Transverse colon (tissue), 4 donors: ENCODE measurements around the gene ICOSLG. TPM values are rescaled to one million over a fixed set of nuclear protein-coding genes. Genes with fewer than 3 reads are reported as not detected.
"Not testable (repeated sequence)": the region's sequence is repeated elsewhere in the genome, so short reads cannot be mapped to it uniquely, and the experiment has no call there.

ENCODE experiments used
- DNase-seq: peaks from one replicate; pipeline ENCODE4 v3.0.0-alpha.2; 2019
- H3K27ac ChIP-seq, 4 donors: fragments of 200-600 bp; sonication (generic); 2 replicates each; pipeline ENCODE4 v1.5.1; 2016 to 2018; ENCODE audit warnings: inconsistent platforms in 4 of 4
- H3K27me3 ChIP-seq: fragments of 200-600 bp; sonication (generic); 2 replicates; pipeline ENCODE4 v1.5.1; 2017; ENCODE audit warnings: inconsistent platforms
- H3K36me3 ChIP-seq, 4 donors: fragments of 200-600 bp; sonication (generic); 2 replicates each; pipeline ENCODE4 v1.5.1; 2017 to 2019; ENCODE audit warnings: inconsistent platforms in 4 of 4
- H3K4me1 ChIP-seq, 4 donors: fragments of 200-600 bp; sonication (generic); 2 replicates each; pipeline ENCODE4 v1.5.1; 2017 to 2020; ENCODE audit warnings: inconsistent platforms in 4 of 4
- H3K4me3 ChIP-seq, 4 donors: fragments of 200-600 bp; sonication (generic); 1 replicate in 1 of 4; 2 replicates in 3 of 4; pipeline versions ENCODE4 v1.5.1 to v1.6.1; 2017 to 2019; ENCODE audit warnings: inconsistent platforms in 4 of 4
- H3K9me3 ChIP-seq, 2 donors: fragments of 200-600 bp; sonication (generic); 2 replicates each; pipeline ENCODE4 v1.5.1; 2017 to 2019; ENCODE audit warnings: inconsistent platforms in 2 of 2
- WGBS, 2 donors: methylation state at CpG; one replicate each; pipeline ENCODE4 v1.1.5; 2018; ENCODE audit warnings: low coverage in 1 of 2; 5-methylcytosine and 5-hydroxymethylcytosine counted together
- in situ Hi-C, 4 donors: fragments of 200-750 bp; cut with MboI; loops; one replicate each; pipeline versions ENCODE4 v1.15.0 to v1.15.1; 2017; ENCODE audit warnings: low sequenced_read_pairs in 3 of 4, low pct_ligation_motif_present in 1 of 4, low pct_unique_long_range_greater_than_20kb in 1 of 4
- intact Hi-C: fragments of 100-400 bp; cut with DNase I; formaldehyde crosslinking; loops from one replicate; pipeline ENCODE4 v1.15.1; 2023; ENCODE audit warnings: low total_unique reads
- total RNA-seq, 4 donors: library from RNA; depleted of rRNA; stranded (reverse); fragments of >200 nt; gene quantifications; one replicate each; pipeline ENCODE4 v1.1.0, GENCODE V29; 2016

ICOSLG gene
- total RNA-seq, 4 donors from 2014 or later = 3.2 to 7.6 (median 3.9) TPM

DNA sequence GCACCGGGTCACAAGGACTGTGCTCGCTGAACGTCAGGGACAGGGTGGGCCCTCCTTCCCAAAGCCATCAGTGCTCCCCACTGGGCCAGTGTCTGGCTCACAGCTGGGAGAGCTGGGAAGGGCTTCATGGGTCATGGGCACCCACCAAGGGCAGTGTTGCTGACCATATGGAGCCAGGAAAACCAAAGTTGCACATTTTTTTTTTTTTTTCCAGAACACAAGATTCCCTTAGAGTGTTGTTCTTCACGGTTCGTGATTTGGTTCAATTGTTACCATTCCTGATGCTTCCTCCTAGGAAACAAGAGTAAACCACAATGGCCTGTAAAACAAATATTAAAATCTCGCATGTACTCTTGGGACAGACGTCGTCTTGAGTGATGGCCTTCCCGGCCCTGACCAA is 45.9 kb downstream of the ICOSLG start:
- intact Hi-C loops, H3K27ac ChIP-seq, H3K36me3 ChIP-seq, H3K27me3 ChIP-seq, in situ Hi-C loops, H3K4me1 ChIP-seq, DNase-seq, H3K9me3 ChIP-seq, H3K4me3 ChIP-seq: not testable (repeated sequence)
- 69% methylated on average over 2 of the region's 9 CpGs; no CpG with 5 or more reads in 1 of the 2 donors for WGBS, 2 donors

DNA sequence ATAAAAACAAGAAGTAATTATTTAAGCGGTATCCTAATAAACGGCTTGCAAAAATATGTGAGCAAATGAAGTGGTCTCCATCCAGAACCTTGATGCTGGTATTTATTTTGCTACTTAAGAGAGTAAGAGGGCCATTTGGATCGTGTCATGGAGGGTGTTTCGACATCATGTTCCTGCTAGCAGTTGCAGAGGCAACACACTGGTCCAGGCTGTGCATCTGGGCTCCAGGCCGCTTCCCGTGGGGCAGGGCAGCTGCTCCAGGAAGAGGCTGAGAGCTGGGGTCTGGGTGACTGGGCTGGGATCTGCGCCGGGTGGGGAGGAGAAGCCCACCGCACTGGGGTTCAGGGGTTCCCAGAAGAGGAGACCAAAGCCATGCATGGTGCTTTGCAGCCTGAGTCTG is 46.3 kb downstream of the ICOSLG start:
- H3K27me3 ChIP-seq, in situ Hi-C loops, H3K4me1 ChIP-seq, intact Hi-C loops, H3K4me3 ChIP-seq, H3K9me3 ChIP-seq, H3K36me3 ChIP-seq, H3K27ac ChIP-seq, DNase-seq: not testable (repeated sequence)
- WGBS, 2 donors = no CpG with 5 or more reads among the region's 9 CpGs

DNA sequence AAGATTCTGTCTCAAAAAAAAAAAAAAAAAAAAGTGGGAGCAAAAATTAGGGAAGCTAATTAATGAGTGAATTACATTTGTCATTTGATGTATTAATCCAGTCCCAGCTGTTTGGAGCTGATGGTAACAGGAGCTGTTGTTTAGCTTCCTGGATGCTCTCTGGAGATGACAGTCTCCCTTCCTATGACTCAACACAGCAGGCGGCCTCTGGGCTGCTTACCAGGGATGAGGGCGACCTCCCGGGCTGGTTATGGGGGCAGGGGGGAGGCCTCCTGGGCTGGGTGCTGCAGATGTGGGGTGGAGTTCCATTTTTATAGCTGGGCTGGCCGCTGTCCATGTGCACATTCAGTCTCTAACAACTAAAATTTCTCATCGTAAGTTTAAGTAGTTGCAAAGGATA is 47.6 kb downstream of the ICOSLG start:
- H3K27me3 ChIP-seq, H3K9me3 ChIP-seq, H3K36me3 ChIP-seq, H3K4me1 ChIP-seq, H3K27ac ChIP-seq, intact Hi-C loops, in situ Hi-C loops, H3K4me3 ChIP-seq, DNase-seq: not testable (repeated sequence)
- WGBS, 2 donors = 8% methylated on average over 2 of the region's 5 CpGs; no CpG with 5 or more reads in 1 of the 2 donors

DNA sequence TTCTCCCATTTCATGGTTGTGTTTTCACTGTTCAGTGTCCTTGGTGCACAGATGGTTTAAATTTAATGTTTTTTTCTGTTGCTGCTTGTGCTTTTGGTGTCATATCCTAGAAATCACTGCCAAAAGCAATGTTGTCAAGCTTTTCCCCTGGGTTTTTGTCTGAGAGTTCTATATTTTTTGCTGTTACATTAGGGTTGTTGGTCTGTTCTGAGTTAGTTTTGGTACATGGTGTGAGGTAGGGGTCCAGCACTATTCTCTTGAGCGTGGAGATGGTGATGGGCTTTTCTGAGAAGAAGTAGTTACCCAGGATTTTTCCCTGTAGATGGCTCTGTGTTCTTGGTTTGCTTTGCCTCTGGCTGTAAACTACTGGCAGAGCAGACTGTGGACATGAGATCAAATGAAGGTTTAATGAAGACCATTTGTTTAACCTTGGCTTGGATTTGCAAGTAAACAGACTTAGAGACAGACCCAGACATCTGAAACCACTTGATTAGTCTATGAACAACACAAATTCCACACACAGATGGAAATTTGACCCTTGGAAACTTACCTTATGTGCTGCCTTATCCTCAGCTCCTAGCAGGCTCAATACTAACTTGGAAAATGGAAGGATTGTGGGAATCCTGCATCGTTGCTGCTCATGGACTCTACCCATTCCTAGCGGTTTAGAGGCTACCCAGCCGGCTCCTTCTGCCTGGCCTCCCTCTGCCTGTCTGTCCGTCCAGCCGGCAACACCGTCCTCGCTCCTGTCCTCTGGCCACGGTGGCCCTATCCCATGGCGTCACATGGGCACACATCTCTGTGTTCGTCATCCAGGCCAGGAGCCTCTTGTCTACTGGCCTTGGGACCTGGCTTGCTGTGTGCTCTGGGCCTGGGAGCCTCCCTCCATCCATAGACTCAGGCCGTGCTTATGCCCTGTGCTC is 50.1 kb downstream of the ICOSLG start:
- DNase-seq, H3K36me3 ChIP-seq, in situ Hi-C loops, H3K27ac ChIP-seq, H3K4me1 ChIP-seq, H3K9me3 ChIP-seq, H3K27me3 ChIP-seq, intact Hi-C loops, H3K4me3 ChIP-seq: not testable (repeated sequence)
- WGBS, 2 donors = 88% methylated on average over 3 to 7 of the region's 12 CpGs

DNA sequence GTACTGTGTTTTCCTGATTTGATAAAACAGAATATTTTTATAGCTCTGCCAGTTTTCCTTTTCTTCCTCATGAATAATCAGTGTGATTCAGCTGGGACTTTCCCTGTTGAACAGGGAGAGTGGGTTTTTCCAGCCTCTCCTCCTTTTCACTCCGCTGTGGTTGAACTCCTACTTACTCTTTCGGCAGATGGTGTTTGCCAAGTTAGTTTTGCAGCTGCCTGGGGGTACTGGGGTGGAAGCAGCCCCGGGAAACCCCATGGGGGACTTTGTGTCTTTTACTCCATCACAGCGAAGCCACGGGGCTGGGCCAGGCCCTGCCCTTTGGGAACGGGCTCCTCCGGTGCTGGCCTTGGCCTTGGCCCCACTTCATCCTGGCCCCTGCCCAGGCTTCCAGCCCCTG is 55.9 kb downstream of the ICOSLG start:
- H3K36me3 ChIP-seq, DNase-seq, H3K4me1 ChIP-seq, H3K9me3 ChIP-seq, H3K4me3 ChIP-seq, intact Hi-C loops, H3K27ac ChIP-seq, in situ Hi-C loops, H3K27me3 ChIP-seq: not testable (repeated sequence)
- no CpG with 5 or more reads among the region's 7 CpGs for WGBS, 2 donors

DNA sequence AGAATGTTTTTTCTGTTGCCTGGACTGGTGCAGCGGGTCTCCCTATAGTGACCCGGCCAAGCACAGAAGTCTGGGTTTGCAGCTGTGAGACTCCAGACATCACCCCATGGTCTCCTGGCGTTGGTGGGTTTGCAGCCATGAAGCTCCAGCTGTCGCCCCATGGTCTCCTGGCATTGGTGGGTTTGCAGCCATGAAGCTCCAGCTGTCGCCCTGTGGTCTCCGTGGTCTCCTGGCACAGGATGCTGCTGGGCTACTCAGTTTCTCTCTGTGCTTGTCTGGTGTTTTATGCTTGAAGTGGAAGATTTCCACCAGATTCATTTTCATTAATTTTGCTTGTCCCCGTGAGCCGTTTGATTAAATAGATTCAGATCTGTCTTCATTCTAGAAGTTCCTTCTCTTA is 58.5 kb downstream of the ICOSLG start:
- H3K9me3 ChIP-seq, H3K36me3 ChIP-seq, H3K4me3 ChIP-seq, intact Hi-C loops, H3K27ac ChIP-seq, in situ Hi-C loops, H3K27me3 ChIP-seq, DNase-seq, H3K4me1 ChIP-seq: not testable (repeated sequence)
- WGBS, 2 donors = no CpG with 5 or more reads among the region's 8 CpGs

DNA sequence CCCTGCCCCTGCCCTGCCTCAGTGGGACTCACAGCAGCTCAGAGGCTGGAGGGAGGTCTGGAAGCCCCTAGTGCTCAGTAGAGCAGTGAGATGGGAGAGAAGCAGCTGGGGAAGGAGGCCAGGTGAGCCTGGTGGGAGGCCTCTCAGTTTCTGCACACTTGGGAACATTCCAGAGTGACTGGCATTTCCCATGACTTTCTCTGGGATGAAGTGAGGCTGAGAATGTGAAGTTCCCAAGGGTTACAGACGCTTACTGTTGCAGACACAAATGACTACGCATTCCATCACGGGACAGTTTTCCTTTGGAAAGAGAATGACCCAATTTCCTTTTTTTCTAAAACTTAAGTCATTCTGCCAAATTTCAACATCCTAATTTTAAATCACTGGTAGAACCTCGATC is 59.2 kb downstream of the ICOSLG start:
- H3K4me3 ChIP-seq, H3K27me3 ChIP-seq, H3K36me3 ChIP-seq, H3K9me3 ChIP-seq, H3K4me1 ChIP-seq, in situ Hi-C loops, H3K27ac ChIP-seq, intact Hi-C loops, DNase-seq: not testable (repeated sequence)
- no CpG with 5 or more reads among the region's 4 CpGs for WGBS, 2 donors

DNA sequence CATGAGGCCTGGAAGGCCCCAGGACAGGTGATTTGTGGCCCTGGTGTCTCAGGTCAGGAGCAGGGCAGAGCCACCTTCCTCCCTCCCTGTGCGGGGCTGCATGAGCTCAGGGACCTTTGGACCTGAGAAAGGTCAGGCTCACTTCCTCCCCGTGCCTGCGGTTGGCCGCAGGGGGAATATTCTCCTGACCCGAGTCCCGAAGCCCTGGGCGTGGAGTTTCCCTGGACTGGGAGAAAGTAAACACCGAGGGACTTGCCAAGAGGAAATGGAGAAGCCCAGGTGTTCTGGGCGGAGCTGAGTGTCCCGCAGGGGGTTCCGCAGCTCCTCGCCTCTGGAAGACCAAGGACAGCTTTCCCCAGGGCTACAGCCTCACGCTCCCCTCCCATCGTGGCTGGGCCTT is 64.6 kb downstream of the ICOSLG start:
- H3K9me3 ChIP-seq, H3K4me1 ChIP-seq, in situ Hi-C loops, H3K36me3 ChIP-seq, H3K4me3 ChIP-seq, H3K27ac ChIP-seq, H3K27me3 ChIP-seq, intact Hi-C loops: not testable (repeated sequence)
- no CpG with 5 or more reads among the region's 14 CpGs for WGBS, 2 donors
- DNase-seq = peak; percentile 46

DNA sequence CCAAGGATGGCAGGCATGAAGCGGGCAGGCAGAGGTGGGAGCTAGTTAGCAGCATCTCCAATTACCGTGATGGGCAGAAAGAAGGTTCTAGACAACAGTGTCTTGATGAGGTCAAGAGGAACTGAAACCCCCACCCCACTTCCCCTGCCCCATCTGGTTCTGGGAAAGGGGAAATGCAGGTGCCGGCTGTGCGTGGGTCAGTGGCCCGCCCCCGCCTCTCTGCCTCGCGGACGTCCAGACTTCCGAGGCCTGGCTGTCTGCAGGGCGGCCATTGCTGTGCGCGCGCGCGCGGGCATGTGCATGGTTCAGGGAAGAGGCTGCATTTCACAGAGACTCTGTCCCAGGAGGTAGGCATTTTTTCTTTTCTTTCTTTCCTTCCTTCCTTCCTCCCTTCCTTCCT is 65.6 kb downstream of the ICOSLG start:
- DNase-seq, H3K9me3 ChIP-seq, in situ Hi-C loops, H3K27ac ChIP-seq, intact Hi-C loops, H3K36me3 ChIP-seq, H3K27me3 ChIP-seq, H3K4me1 ChIP-seq, H3K4me3 ChIP-seq: not testable (repeated sequence)
- whole genome bisulfite sequencing, 2 donors = no CpG with 5 or more reads among the region's 17 CpGs
